ENCODE data around the gene RAI2. TPM values are rescaled to one million over a fixed set of nuclear protein-coding genes. Genes with fewer than 3 reads are reported as not detected.

RAI2 gene
- polyA plus RNA-seq, 5 donors, result 14.2 to 19.2 (median 17.4) TPM

DNA sequence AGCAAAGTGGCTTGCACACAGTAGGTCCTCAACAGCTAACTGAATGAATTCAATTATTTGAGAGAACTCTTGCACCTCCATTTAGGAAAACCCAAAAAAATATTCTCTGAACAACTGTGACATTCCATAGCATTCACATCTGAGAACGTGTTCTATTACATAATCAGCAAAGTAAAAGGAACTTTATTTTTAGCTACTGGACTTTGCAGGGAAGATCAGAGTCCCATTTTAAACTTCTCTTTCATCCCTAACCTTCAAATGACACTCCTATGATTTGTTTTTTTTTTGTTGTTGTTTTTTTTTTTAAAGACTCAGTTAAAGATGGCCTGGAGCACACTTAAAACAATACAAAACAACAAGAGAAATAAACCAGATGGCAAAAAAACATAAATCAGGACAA lies 30.9 kb downstream of the RAI2 start:
- no peak for DNase-seq

GRCh38 chrX:17829566-17829965 lies 31.5 kb downstream of the RAI2 start:
- DNase-seq, result no peak

DNA sequence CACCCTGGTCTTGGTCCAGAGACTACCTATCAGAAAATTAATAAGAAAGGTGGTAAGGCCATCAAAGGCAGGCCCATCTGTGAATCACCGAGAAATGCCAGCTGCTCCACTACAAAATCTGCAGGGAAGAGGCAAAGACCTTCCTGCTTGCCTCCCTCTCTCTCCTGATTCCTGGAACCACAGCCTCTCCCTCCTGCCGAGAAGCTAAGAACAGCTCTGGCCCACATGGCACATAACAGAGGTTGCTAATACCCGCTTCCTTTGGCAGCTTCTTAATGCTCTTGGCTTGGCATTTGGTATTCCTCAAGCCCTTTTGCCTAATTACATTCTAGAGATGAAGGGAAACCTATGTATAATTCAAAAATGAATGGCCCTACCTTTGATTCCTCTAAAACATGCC lies 32.9 kb downstream of the RAI2 start:
- no peak for DNase-seq

DNA sequence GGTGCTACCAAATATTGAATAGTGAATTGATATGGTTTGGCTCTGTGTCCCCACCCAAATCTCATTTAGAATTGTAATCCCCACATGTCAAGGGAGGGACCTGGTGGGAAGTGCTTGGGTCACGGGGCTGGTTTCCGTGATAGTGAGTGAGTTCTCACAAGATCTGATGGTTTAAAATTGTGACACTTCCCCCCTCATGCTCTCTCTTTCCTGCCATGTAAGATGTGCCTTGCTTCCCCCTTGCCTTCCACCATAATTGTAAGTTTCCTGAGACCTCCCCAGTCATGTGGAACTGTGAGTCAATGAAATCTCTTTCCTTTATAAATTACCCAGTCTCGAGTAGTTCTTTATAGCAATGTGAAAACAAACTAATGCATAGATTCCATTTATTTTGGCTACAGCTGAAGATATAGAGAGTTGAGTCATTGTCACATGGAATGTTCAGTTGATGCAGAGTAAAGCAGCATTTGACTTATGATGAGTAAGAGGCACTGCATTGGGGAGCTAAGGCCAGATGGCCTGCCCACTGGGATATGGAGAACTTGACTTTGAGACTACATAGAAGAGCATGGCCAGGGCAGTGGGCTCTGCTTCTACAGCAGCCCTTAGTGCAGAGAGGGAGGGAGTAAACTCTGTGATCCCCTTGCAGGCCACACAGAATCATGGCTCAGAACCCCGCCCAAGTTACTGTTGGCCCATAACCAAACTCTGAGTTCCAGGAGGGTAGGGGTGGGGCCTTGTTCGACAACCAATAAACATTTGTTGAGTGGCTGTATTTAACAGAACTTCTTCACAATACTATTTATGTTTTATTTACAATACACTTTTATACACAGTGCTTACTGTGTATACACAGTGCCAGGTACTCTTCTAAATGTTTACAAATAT lies 34.2 kb downstream of the RAI2 start:
- DNase-seq, result no peak

DNA sequence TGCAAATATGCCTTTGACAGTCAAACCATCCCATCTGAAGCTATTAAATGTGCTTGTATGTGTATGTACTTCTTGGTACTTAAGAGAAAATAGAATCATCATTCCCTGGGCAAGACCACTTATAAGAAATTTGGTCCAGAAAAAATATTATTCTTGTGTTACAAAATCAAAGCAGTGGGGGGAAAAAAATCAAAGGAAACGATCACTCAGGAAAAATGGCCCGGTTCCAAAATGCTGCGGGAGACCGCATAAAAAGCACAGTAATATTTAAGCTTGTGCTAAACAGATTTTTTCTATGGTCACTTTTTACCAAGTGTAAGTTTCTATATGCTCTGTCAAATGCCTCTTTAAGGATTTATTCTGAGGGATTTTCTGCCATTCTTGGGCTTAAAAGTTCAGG lies 36.1 kb downstream of the RAI2 start:
- no peak for DNase-seq

- no peak for DNase-seq
These were observed 38.7 kb downstream of the RAI2 start for GRCh38 chrX:17822351-17822750.

DNA sequence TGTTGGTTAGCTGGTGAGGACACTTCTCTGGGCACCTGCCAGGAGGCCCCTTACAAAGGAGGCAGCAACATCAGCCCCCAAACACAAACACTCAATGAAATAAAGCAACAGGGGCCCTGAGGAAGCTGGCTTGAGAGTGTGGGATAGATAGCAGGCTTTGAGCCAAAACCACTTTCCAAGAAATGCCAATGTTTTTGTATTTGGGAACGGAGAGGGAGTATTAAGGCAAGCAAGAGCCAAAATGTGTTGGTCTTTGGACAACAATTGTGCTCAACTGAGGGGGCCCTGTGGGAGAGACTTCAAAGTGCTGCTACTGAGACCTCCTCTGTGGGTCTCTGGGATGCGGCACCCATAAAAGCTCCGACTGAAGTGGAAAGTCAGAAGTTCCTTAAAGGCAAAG lies 41.0 kb downstream of the RAI2 start:
- peak; percentile 31 to 34 for DNase-seq

DNA sequence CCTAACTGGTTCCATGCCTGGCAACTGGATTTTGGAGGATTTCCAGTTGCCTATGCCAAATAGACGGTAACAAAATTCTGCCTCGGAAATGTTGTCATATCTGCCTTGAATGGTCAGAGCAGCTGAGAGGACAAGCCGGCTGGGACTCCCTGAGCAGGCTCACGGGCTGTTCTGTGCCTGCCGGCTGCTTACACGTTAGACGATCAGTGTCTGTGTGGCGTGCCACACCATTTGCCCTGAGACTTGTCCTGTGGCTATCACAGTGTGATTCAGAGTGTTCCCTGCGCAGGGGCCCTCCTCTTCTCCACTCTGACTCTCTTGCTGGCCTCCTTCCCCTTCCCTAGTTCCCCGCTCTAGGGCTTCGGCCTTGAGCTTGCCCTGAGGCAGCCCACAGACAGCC lies 42.4 kb downstream of the RAI2 start:
- DNase-seq, result no peak

DNA sequence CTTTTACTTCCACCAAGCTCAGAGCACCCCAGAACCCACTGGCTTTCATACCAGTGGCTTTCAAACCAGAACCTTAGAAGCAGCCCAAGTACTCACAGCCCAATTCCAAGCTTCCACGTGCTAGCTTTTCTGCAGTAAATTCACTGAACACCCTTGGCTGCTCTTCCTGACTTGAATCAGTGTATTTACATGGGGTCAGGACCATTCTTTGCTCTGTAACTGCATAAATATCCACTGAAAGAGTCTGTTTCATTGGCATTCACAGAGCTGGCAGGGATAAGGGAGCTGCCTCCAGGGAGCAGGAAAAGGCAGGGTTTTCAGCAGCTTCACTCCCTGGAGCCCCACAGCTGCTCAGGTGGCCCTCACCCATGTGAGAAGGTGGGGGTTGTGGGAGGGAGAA lies 43.8 kb downstream of the RAI2 start:
- no peak for DNase-seq

- no peak for DNase-seq
These were observed 46.5 kb downstream of the RAI2 start for GRCh38 chrX:17814557-17814956.

DNA sequence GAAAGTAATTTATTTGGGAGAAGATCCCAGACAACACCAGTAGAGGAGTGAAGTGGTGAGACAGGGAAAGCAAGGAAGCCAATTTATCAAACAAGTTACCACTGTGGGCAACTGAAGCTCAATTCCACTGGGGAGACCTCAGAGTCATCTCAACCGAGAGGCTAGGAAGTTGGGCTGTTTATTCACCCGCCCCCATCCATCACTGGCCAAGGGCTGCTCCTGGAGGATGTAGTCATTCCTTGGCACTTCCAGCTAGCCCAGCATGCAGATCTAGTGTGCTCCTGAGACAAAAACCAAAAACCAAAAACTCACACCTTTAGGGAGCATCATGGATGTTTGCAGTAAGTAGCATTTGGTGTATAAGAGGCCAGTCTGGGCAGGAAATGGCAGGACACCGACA lies 47.0 kb downstream of the RAI2 start:
- no peak for DNase-seq

GRCh38 chrX:17813277-17813676 lies 47.8 kb downstream of the RAI2 start:
- no peak for DNase-seq

GRCh38 chrX:17812763-17813162 lies 48.3 kb downstream of the RAI2 start:
- DNase-seq, result no peak

DNA sequence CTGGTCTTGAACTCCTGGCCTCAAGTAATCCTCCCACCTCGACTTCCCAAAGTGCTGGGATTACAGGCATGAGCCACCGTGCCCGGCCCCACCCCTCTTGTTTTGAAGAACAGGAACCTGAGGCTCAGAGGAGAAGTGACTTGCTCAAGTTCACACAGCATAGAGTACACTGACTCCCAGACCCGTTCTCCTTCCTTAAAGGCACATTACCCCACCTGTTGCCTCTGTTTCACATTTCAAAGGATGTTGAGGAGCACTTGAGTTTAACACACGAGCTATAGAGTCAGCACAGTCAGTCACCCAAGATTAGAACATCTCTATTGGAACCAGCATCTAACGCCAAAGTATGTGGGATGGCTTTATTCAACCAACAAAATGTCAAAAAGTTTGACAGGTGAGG lies 51.1 kb downstream of the RAI2 start:
- DNase-seq, result no peak

- no peak for DNase-seq
These were observed 51.8 kb downstream of the RAI2 start for GRCh38 chrX:17809273-17809672.

- DNase-seq, result no peak
These were observed 56.0 kb downstream of the RAI2 start for GRCh38 chrX:17805120-17805519.

DNA sequence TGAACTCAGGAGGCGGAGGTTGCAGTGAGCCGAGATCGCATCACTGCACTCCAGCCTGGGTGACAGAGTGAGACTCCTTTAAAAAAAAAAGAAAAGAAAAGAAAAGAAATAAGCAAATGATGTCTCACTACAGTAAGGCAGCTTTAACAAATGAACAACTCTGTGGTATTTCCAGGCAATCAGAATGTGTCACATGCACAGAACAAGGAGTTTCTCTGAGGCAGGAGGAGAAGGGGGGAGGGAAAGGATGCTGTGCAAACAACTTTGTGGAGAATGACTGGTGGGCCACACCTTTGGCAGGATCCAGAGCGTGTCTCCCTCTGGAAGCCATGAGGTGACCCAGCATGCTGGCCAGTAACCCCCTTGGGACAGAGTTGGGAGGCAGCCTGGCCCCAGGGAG lies 57.6 kb downstream of the RAI2 start:
- DNase-seq, result no peak

DNA sequence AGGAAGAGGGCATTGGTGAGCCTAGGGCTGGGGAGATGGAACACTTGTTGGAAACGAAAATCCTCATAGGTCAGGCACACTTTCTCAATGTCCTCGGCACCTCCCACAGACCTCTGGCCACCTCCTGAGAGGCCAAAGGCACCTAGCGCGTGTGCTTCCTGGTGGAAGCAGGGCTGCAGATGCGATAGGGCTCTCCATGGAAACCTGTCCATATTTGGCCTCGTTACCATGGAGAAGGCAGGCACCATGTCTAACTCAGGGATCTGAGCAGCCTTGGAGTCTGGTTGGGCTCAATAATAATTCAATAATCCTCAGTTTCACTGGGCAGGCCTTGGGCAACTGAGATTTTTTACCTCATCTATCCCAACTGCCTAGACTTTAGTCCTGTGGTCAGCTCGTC lies 58.3 kb downstream of the RAI2 start:
- DNase-seq, result no peak

- no peak for DNase-seq
These were observed 59.7 kb downstream of the RAI2 start for GRCh38 chrX:17801431-17801830.

DNA sequence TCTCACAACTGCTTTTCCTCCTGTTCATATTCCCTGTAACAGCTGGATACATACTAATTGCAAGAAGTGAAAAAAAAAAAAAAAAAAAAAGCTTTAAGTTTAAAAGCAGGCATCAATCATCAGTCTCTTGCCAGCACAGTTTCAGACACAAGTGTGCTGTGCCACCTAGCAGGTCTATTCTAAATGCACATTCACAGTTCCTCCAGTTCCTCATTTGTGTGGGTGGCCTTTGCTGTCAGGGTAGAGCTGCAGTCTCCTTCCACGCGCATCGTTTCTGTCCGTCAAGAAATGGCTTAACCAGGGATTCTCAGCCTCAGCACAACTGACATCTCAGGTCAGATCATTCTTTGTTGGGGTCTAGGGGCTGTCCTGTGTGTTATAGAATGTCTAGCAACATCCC lies 62.2 kb downstream of the RAI2 start:
- no peak for DNase-seq

DNA sequence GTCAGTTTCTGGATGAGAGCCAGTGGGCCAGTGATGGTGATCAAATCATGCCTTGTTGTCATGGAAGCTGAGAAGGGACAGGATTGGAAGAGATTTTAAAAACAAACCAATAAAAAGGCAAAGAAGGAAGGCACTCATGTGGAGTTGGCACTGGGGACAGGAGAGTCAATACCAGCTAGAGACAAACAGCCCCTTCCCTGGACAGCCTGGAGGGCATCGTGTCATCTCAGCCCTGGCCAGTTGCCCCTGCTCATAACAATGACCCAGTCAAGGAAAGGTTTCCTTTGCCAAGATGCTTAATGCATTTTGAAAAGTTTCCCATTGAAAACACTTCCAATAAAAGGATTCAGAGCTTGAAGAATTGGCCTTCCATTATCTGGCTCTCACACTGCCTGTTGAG lies 68.3 kb downstream of the RAI2 start:
- DNase-seq, result no peak

GRCh38 chrX:17788956-17789562 lies 72.0 kb downstream of the RAI2 start:
- no peak for DNase-seq

- peak; percentile 28 to 33 for DNase-seq
These were observed 72.7 kb downstream of the RAI2 start for GRCh38 chrX:17788439-17788838.

- DNase-seq, result no peak
These were observed 73.5 kb downstream of the RAI2 start for GRCh38 chrX:17787557-17787956.
